ENCODE results near the gene AMPD1.

Gene AMPD1

DNA sequence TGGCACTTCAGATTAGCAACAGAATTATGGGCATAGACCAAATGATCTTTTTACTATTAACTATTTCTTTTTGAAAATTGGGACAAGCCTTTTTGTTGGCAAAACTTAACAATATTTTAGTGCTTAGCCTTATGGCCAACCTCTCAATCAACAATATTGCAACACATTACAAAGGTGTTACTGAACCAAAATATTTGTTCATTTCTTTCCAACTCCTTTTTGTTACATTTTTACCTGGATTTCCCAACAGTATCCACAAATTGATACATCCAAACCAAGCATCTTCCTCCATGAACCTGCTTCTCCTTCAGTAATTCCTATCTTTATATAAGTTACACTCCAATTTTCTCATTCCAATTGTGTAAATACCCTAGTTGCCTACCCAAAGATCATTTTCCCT lies 1.5 kb upstream of the AMPD1 start:
- no peak for DNase-seq

- DNase-seq, result no peak
Measured at GRCh38 chr1:114694540-114695310, 621 bp downstream of the AMPD1 start.

DNA sequence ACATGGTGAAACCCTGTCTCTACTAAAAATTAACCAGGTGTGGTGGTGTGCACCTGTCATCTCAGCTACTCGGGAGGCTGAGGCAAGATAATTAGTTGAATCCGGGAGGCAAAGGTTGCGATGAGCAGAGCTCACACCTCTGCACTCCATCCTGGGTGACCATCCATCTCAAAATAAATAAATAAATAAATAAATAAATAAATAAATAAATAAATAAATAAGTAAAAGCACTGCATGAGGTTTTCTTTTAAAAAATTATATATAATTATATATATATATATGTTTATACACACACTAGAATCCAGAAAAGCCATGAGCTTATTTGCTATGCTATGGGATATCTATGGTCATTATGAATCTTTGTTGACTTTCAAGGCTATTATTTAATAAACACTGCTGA lies 2.4 kb downstream of the AMPD1 start:
- no peak for DNase-seq

DNA sequence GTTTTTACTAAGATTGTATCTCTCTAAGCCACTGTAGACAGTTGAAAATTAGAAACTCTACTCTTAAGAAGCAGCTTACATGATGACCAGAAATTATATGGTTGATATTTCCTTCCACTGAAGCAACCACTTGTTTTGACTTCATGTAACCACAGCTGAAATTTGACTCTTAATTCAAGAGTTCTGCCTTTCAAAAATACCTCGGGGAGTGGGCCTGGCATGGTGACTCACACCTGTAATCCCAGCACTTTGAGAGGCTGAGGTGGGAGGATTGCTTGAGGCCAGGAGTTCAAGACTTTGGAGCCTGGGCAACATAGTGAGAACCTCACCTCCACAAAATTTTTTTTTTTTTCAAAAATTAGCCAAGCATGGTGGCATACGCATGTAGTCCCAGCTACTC lies 4.3 kb downstream of the AMPD1 start:
- no peak for DNase-seq

GRCh38 chr1:114690148-114690547 lies 5.2 kb downstream of the AMPD1 start:
- DNase-seq, result no peak

- DNase-seq, result no peak
Measured at GRCh38 chr1:114688526-114688925, 6.8 kb downstream of the AMPD1 start.

- DNase-seq, result no peak
Measured at GRCh38 chr1:114685851-114686250, 9.5 kb downstream of the AMPD1 start.

DNA sequence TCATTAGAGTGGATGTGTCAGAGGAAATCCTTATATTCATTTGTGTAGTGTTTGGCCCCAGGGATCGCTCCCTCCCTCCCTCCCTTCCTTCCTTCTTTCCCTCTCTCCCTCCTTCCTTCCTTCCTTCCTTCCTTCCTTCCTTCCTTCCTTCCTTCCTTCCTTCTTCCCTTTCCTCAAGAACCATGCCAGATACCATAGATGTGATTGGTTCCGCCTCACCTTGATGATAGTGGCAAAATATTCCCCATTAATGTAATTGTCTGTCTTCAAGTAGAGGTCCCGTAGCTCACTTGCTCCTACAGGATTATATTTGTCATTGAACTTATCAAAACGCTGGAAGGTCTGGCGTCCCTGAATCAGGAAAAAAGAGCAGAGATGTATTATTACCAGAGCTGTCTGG lies 17.7 kb downstream of the AMPD1 start:
- DNase-seq, result no peak

- DNase-seq, result no peak
Measured at GRCh38 chr1:114676115-114676514, 19.2 kb downstream of the AMPD1 start.

GRCh38 chr1:114671939-114672275 lies 23.4 kb downstream of the AMPD1 start:
- DNase-seq, result no peak

- DNase-seq, result peak; percentile 14
Measured at GRCh38 chr1:114671011-114671938, 24.1 kb downstream of the AMPD1 start.

DNA sequence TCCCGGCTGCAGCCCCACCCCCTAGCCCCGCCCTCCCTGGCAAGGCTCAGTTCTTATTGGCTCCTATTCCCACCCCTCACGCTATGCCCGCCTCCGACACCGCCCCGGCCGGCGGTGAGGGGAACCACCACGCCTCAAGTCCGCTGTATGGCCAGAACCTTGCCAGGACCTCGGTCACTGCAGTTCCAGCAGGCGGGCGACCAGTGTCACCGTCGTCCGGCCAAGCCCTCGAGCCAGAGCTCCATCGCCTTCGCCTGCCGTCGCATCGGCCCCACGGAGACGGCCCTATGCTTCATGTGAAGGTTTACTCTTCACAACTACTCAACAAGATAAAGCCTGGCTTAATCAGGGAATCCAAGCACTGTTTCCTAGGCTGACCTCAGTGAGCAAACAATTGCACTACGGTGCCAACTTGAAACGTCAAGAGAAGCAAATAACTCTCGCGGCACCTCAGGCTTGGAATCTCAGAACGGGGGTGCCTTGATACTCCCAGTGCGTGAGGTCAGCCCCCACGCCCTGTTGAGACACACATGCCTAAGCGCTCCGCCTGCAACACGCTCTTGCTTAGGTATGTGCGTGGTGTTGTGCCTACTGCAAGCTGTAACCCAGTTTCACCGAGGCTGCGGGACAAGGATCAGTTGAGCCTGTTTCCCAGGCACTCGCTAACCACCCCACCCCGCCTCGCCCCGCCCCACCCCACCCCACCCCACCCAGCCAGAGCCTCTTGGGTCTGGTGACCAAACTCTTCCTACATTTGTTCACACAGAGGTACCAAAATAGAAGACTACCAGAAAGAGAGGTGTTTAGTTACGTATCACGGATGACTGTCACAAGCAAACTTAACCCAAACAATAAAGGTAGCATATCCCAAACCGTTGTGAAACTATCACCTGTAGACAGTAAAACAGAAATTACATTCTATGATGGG lies 25.0 kb downstream of the AMPD1 start:
- peak; percentile 31 for DNase-seq

- DNase-seq, result no peak
Measured at GRCh38 chr1:114669562-114670082, 25.7 kb downstream of the AMPD1 start, which contains the start of gene DENND2C. TSS of gene DENND2C (minus strand) at chr1:114670049. CDS start at chr1:114625984, 44,065 bp downstream.

DNA sequence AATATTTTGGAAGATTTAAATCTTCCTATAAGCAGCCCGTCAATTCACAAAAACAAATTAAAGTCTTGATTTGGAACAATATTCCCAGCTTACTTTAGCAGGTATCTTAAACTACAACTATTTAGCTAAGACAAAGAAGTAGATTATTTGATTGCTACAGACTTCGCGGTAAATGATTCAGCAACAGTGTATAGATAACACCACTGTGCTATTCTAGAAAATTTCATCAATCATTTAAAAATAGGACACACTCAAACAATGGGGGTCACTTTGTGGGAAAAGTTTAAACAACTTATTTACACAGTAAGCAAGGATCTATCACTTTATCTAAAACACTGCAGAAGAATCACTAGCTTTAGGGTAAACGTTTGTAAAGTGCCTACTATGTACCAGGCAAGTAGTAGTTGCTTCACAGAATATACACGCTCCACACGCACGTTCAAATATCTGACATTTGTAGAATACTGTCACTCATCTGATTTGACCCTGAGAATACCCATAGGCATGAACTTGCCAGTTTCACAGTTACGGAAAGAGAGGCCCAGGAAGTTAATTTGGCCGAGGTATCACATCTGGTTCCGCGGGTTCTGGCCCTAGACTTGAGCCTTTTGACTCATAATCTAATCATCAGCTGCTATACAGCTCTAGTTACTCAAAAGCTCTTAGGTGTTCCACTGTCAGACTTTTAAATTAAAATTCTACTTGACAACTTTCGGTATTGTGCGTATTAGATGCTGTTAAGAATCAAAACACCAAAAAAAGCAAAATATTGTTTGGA lies 26.4 kb downstream of the AMPD1 start:
- no peak for DNase-seq

DNA sequence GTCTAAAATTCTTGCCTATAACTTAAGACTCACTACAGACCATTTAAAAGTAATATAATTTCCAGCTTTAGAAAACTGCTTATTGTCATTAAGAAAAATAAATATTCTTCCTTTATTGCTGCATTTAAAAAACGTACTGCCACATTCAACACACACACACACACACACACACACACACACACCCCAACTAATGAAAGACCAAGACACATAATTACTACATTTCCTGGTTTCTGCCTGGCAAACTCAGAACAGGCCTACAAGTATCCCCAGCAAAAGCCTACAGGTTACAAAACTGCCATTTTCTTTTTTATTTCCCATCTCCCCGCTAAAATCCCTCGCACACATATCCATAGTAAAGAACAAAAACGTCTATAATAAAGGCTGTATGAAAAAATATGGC lies 27.0 kb downstream of the AMPD1 start:
- DNase-seq, result no peak

DNA sequence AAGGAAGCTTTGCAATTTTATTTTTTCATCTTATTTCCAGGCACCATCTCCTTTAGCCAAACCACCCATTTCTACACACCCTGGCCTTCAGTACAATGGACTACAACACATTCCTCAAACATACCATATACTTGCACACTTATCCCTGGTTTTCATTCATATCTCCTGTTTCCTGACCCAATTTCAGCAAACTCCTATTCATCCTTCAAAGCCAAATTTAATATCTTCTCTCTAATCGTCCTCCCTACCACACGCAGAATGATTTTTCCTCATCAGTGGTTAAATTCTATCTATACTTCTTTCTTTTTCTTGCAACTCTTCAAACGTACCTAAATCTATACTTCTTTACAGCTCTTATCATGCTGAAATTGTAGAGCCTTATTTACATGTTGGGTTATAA lies 28.4 kb downstream of the AMPD1 start:
- DNase-seq, result no peak

GRCh38 chr1:114660238-114660637 lies 35.1 kb downstream of the AMPD1 start:
- no peak for DNase-seq

DNA sequence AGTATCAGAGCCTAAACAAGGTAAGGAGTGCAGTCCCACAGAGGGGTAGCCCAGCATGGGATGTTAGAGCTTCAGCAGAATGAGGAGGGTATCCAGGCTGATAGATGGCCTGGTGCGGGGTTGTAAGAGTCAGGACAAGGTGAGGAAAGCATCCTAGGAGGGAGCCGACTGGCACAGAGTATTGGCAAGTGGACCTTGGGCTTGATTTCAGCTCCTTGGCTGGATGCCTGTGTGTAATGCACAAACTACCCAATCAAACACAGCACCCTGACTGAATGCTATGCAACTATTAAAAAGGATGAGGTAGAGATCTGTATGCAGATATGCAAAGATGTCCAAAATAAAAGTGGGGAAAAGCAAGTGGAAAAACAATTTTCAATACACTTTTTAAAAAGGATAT lies 43.5 kb downstream of the AMPD1 start:
- no peak for DNase-seq

DNA sequence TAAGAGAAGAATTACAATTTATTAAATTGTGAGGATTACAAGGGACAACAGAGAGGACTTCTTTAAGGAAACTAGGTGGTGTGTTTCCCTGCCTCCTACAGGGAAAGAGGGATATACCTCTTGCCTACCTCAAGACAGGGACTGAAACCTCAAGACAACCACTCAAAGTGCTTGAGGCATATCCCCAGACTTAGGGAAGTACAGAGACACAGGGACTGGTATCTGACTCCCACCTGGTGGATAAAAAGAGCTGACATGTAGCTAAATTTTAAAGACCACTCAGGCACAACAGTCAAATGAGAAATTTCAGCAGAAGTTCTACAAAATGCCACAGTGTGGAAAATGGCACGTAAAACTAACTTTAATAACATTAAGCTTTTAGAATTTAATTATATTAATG lies 46.8 kb downstream of the AMPD1 start:
- no peak for DNase-seq

DNA sequence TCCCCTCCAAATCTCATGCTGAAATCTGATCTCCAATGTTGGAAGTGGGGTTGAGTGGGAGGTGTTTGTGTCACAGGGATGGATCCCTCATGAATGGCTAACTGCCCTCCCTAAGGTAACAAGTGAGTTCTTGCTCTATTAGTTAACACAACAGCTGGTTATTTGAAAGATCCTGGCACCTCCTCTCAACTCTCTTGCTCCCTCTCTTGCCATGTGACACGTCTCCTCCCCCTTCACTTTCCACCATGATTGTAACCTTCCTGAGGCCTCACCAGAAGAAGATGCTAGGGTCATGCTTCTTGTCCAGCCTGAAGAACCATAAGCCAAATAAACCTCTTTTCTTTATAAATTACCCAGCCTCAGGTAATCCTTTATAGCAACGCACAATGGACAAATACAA lies 54.0 kb downstream of the AMPD1 start:
- no peak for DNase-seq

DNA sequence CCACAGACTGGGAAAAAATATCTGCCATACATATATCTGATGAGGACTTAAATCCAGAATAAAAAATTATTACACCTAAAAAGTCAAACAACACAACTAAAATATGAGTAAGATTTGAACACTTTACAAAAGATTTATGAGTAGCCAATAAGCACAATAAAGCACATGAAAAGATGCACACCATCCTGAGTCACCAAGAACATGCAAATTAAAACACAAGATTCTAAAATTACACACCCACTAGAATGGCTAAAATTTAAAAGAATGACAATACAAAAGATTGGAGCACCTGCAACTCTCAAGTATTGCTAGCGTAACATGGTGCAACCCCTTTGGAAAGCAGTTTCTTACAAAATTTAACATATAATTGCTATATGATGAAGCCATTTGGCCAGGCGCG lies 56.4 kb downstream of the AMPD1 start:
- DNase-seq, result no peak

- no peak for DNase-seq
Measured at GRCh38 chr1:114632427-114632826, 62.9 kb downstream of the AMPD1 start.
